Suprapubic skin (tissue), 4 donors: ENCODE results near the gene RASL12. TPM values are rescaled to one million over a fixed set of nuclear protein-coding genes. Genes with fewer than 3 reads are reported as not detected.

Experiments
- DNase-seq, 2 donors: peaks; one replicate each; pipeline ENCODE4 v3.0.0-alpha.2; 2019; ENCODE audit warnings: low spot score in 2 of 2
- H3K27ac ChIP-seq: fragments of 200-600 bp; sonication (generic); one replicate; pipeline ENCODE4 v1.5.1; 2019
- H3K27me3 ChIP-seq: fragments of 200-600 bp; sonication (generic); one replicate; pipeline ENCODE4 v1.5.1; 2019
- H3K36me3 ChIP-seq: fragments of 200-600 bp; sonication (generic); one replicate; pipeline ENCODE4 v1.5.1; 2019
- H3K4me1 ChIP-seq: fragments of 200-600 bp; sonication (generic); one replicate; pipeline ENCODE4 v1.5.1; 2019
- H3K4me3 ChIP-seq: fragments of 200-600 bp; sonication (generic); one replicate; pipeline ENCODE4 v1.5.1; 2019; ENCODE audit warnings: mild to moderate bottlenecking
- H3K9me3 ChIP-seq: fragments of 200-600 bp; sonication (generic); one replicate; pipeline ENCODE4 v1.5.1; 2019
- CTCF ChIP-seq, 2 donors: fragments of 200-600 bp in 1 of 2; fragments of 450-650 bp in 1 of 2; sonication (generic) in 1 of 2; IDR thresholded peaks; one replicate each; pipeline ENCODE4 v1.5.1; 2016 to 2019; ENCODE audit warnings: antibody characterized with exemption in 2 of 2, mild to moderate bottlenecking in 1 of 2, moderate library complexity in 1 of 2
- EP300 ChIP-seq: sonication (generic); formaldehyde crosslinking; IDR thresholded peaks from one replicate; pipeline ENCODE4 v1.6.1; 2017; ENCODE audit warnings: antibody characterized with exemption
- POLR2A ChIP-seq, 2 donors: fragments of 450-650 bp; IDR thresholded peaks; one replicate each; pipeline ENCODE4 v1.6.1; 2017; ENCODE audit warnings: antibody characterized with exemption in 2 of 2, mild to moderate bottlenecking in 2 of 2, moderate library complexity in 2 of 2
- POLR2AphosphoS5 ChIP-seq, 3 donors: sonication (generic); formaldehyde crosslinking; IDR thresholded peaks; one replicate each; pipeline ENCODE4 v1.6.1; 2017; ENCODE audit warnings: antibody characterized with exemption in 3 of 3
- WGBS: methylation state at CpG from one replicate; pipeline ENCODE4 v1.1.5; 2018; 5-methylcytosine and 5-hydroxymethylcytosine counted together
- total RNA-seq, 4 donors: library from RNA; depleted of rRNA; stranded (reverse); fragments of >200 nt; gene quantifications; one replicate each; pipeline ENCODE4 v1.1.0, GENCODE V29; 2016

RASL12 gene
- total RNA-seq, 4 donors from 2014 or later: 4.8 to 9.7 (median 6.7) TPM

- no peaks in the 10 kb centered on the region for H3K9me3 ChIP-seq
- H3K4me1 ChIP-seq: peaks cover 8% of the 10 kb centered on the region
- no peaks in the 10 kb centered on the region for H3K27me3 ChIP-seq
- H3K36me3 ChIP-seq: no peaks in the 10 kb centered on the region
- H3K27ac ChIP-seq: peak overlapping the region; percentile 49
- TF ChIP-seq EP300: no peak
- no peak for TF ChIP-seq POLR2A (IDR thresholded peaks at IDR 0.05)
- TF ChIP-seq POLR2AphosphoS5 (IDR thresholded peaks at IDR 0.05): no peak
- no peak for TF ChIP-seq CTCF (IDR thresholded peaks at IDR 0.05)
- H3K4me3 ChIP-seq: no peak overlapping the region
- 73% methylated on average over 4 of the region's 4 CpGs for WGBS
- peak in 1 of 2 donors; percentile 22 for DNase-seq
Measured at GRCh38 chr15:65059931-65060596, 7.7 kb downstream of the RASL12 start.

DNA sequence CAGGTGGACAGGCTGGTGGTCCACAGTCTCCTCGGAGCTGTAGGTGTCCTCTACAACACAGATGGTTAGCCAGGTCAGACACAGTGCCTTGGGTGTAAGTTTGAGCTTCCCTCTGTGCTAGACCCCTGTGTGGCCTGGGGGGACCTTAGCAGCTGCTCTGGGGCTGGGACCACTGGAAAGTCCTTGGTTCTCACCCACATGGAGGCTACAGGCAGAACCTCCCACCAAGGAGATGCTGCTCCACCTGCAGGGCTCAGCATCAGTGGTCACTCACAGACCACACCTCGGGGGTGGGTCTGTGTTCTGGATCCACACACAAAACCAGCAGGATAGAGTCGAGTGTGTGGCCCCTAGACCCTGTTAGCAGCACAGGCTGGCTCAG, 8.4 kb downstream of the RASL12 start:
- Histone ChIP-seq H3K4me1 (peaks cover 11% of the 10 kb centered on the region), H3K36me3 (no peaks in the 10 kb centered on the region), H3K27me3 (no peaks in the 10 kb centered on the region), H3K4me3 (no peak overlapping the region), H3K27ac (peak overlapping the region; percentile 2), H3K9me3 (no peaks in the 10 kb centered on the region)
- WGBS: 94% methylated on average over 3 of the region's 3 CpGs
- TF ChIP-seq CTCF (IDR thresholded peaks at IDR 0.05) (no peak), POLR2A (IDR thresholded peaks at IDR 0.05) (no peak), EP300 (no peak), POLR2AphosphoS5 (IDR thresholded peaks at IDR 0.05) (no peak)
- DNase-seq: peak in 1 of 2 donors; percentile 29

- Histone ChIP-seq H3K4me3 (no peak overlapping the region), H3K27ac (no peak overlapping the region), H3K36me3 (peaks cover 2% of the 10 kb centered on the region), H3K27me3 (no peaks in the 10 kb centered on the region), H3K9me3 (no peaks in the 10 kb centered on the region), H3K4me1 (peaks cover 13% of the 10 kb centered on the region)
- 88% methylated on average over 12 of the region's 16 CpGs for WGBS
- peak in 1 of 2 donors; percentile 50 for DNase-seq
- TF ChIP-seq POLR2AphosphoS5 (IDR thresholded peaks at IDR 0.05) (no peak), EP300 (no peak), POLR2A (IDR thresholded peaks at IDR 0.05) (no peak), CTCF (IDR thresholded peaks at IDR 0.05) (no peak)
Measured at GRCh38 chr15:65058394-65059368, 9.1 kb downstream of the RASL12 start.

DNA sequence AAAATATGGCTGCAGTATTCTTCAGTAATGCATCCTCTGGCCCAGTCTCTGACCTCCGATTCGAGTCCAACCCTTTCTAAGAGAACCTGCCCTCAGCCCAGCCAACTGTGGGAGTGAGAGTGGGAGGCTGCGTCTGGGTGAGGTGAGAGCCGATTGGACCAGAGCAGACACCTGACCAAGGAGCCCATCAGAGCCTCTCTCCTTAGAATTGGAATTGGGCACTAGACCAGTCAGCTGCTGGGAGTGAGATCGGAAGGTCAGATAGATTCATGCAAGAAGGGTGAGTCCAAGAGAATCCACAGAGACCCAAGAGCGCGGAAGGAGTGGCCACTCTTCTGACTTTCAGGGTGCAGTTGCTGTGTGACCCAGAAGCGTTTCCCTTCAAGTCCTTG, 10.2 kb downstream of the RASL12 start:
- DNase-seq: no peak
- H3K4me1 ChIP-seq: peaks cover 13% of the 10 kb centered on the region
- no peak for TF ChIP-seq CTCF (IDR thresholded peaks at IDR 0.05)
- TF ChIP-seq POLR2AphosphoS5 (IDR thresholded peaks at IDR 0.05): no peak
- no peak for TF ChIP-seq EP300
- no peak for TF ChIP-seq POLR2A (IDR thresholded peaks at IDR 0.05)
- no peaks in the 10 kb centered on the region for H3K27me3 ChIP-seq
- no peak overlapping the region for H3K4me3 ChIP-seq
- H3K27ac ChIP-seq: no peak overlapping the region
- WGBS: 92% methylated on average over 8 of the region's 8 CpGs
- H3K9me3 ChIP-seq: no peaks in the 10 kb centered on the region
- peaks cover 2% of the 10 kb centered on the region for H3K36me3 ChIP-seq
